RKO (cell line): ENCODE results near the gene EXD3.
"Not testable (repeated sequence)": the region's sequence is repeated elsewhere in the genome, so short reads cannot be mapped to it uniquely, and the experiment has no call there.

ENCODE experiments used
- DNase-seq: peaks from one replicate; pipeline ENCODE4 v3.0.0-alpha.2; 2016; ENCODE audit warnings: low spot score

The EXD3 gene

GRCh38 chr9:137393176-137394150 is 29.5 kb downstream of the EXD3 start:
- no peak for DNase-seq

DNA sequence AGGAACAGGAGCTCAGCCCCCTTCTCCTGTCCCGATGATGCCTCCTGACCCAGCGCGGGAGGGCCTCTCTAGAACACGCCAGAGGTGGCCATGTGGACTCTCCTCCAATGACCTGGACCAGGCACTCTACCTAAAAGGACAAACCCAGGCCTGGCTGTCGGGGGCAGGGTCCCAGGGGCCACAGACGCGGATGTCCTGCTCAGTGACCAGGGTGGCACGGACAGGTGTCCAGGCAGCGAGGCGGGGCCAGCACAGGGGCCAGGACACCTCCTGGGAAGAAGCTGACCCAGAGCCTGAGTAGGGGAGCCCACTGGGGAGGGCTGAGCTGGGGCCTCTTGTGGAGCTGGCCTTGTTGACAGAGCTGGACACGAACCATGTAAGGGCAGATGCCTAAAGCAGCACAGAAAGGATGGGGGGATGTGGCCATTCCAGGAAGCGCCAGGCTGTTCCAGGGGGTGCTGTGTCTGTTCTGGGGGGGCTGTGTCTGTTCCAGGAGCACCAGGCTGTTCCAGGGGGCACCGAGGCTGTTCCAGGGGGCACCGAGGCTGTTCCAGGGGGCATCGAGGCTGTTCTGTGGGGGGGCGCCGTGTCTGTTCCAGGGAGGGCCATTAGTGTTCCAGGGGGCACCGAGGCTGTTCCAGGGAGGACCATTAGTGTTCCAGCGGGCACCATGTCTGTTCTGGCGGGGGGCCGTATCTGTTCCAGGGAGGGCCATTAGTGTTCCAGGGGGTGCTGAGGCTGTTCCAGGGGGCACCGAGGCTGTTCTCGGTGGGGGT is 30.5 kb downstream of the EXD3 start:
- no peak for DNase-seq

DNA sequence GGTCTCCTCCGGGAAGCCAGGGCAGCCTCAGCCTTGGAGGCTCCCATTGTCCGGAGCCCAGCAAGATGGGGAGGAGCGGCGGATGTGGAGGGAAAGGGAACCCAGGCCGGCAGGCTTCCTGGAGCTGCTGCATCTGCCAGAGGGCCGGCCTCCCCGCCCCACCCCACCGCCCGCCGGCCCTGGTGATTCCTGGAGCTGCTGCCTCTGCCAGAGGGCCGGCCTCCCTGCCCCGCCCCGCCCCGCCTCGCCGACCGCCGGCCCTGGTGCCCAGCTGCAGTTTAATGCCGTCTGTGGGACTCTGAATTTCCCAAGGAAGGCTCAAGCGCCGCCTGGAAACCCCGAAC is 31.6 kb downstream of the EXD3 start:
- no peak for DNase-seq

GRCh38 chr9:137390553-137391410 is 32.2 kb downstream of the EXD3 start:
- no peak for DNase-seq

DNA sequence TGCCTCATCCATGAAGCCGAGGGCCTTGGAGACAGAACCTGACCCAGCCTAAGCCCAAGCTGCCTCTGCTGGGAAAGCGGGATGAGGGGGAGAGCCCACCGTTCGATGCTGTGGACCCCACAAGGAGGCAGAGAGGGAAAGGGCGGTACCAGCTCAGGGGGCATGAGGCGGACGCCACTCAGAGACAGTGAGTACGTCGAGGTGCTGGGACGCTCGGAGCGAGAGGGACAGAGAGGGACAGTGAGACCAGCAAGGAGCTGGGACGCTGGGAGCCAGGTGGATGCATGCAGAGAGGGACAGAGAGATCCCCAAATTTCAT is 33.6 kb downstream of the EXD3 start:
- DNase-seq = no peak

GRCh38 chr9:137388589-137389427 is 34.2 kb downstream of the EXD3 start:
- DNase-seq = no peak

DNA sequence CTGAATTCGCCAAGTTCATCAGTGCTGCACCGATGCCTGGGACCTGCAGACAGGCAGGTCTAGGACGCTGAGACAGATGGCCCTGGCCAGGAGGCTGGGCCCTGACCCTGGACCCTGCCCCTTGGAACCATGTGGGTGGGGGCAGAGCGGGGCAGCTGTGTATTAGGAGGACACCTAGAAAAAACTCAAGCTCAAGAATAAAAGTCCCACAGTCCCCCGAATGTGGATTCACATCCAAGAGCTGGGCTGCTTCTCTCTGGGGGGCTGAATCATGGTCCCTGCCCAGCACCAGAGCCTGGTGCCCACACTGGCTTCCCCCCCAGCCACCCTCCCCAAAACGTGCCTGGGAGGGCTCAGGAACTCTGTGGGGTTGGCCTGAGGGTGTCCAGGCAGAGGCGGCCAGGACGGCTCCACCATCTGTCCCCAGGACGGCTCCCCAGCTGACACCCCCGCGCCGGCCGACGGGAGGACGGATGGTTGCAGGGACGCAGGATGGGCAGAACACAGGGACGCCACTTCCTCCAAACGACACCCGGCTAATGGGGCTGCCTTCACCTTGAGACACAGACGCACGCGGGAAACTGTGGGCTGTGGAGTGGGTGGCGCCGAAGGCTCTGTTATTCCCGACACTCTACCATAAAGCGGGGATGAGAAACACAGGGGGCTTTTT is 34.9 kb downstream of the EXD3 start:
- no peak for DNase-seq

DNA sequence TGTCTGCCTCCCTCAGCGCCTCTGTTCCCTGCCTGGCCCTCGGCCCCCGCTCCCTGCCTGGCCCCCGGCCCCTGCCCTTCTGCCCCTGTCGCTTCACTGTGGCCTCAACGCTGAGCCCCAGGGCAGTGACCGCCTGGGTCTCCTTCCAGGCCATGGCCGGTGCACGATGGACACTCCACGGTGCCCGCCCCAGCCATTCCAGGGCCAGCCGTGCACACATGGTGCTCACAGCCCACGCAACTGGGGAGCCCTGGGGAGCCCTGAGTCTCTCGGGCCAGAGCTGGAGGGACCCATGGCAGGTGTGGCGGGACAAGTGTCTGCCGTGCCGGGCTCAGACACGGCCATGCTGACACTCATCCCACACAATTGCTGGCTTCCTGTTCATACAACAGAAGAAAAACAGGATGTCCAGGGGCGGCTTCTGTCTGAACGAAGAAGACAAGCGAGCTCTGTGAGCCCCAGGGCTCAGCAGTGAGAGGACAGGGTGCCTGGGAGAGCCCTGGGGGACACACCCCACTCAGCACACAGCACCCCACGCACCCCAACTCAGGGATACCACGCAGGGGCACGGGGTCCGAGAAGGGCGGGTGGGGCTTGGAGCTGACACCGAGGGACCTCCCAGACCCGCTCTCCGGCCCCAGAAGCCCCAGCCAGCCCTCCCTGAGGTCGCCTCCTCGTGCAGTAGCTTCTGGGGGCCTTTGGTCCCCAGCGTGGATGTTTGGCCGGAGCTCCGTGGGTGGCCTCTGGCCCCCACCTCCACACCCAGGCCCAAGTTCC is 35.7 kb downstream of the EXD3 start:
- DNase-seq = no peak

GRCh38 chr9:137386507-137387113 is 36.4 kb downstream of the EXD3 start:
- DNase-seq = not testable (repeated sequence)

GRCh38 chr9:137385061-137385655 is 37.8 kb downstream of the EXD3 start:
- no peak for DNase-seq

DNA sequence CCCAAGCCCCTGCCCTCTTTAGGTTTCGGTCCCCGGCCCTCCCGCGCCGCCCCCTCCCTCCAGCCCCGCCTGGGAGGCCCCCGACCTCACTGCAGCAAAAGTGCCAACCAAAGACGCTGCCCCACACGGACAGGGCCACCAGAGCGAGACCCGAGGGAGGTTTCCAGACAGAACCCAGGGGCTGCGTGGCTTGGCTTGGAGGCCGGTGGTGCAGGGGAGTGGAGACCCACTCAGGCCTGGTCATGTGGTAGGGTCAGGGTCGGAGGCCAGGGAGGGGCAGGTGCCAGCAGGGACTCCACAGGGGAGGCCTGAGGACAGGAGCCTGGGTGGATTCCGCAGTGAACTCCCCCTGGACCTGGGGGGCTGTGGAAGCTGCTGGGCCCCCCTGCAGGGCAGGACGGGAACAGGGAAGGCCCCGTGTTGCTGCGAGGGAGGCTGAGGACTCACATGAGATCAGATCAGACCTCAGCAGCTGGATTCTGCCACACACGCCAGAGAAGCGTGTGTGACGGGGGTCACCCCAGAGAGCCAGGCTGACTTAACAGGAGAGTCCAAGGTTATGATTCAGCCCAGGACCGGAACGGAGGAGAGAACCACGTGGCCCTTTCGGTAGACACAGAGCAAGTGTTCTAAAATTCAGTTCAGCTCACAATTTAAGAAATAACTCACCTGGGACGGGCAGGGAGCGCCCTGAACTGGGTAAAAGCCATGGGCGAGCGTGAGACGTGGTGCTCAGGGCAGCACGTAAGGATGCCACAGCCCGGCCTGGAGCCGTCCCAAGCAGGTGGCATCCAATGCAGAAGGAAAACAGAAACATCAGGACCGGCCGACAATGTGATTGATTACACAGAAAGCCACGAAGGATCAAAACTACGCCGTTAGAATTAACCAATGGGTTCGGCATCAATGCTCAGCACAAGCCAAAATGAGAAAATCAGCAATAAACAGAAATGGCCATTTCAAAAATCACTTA is 38.9 kb downstream of the EXD3 start:
- no peak for DNase-seq

GRCh38 chr9:137383081-137383783 is 39.7 kb downstream of the EXD3 start:
- no peak for DNase-seq

DNA sequence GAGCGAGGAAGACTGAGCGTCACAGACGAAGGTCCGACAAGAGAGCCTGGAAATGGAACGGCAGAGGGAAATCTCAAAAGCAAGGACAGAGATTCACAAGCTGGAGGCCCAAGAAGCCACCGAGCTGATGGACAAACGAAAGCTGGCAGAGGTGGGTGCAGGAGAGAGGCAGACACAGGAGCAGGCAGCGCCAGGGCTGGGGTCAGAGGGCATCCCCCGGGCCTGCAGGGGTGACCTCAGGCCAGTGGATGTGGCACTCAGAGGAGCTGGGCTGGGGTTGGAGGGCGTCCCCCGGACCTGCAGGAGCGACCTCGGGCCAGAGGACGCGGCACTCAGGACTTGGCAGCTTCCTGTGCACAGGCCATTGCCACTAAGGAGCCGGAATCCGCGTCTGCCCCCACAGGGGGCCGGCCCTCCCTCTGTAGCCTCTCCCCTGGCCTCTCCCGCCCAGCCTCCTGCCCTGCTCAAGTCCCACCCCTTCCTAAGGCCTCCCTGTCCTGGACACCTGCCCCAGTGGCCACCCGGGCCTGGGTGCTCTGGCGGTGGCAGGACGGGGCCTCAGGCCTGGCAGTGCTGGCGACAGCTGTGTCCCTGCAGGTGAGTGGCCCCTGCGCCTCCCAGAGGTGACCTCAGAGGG is 40.4 kb downstream of the EXD3 start:
- no peak for DNase-seq

- no peak for DNase-seq
These were observed 41.2 kb downstream of the EXD3 start for GRCh38 chr9:137381501-137382443.

DNA sequence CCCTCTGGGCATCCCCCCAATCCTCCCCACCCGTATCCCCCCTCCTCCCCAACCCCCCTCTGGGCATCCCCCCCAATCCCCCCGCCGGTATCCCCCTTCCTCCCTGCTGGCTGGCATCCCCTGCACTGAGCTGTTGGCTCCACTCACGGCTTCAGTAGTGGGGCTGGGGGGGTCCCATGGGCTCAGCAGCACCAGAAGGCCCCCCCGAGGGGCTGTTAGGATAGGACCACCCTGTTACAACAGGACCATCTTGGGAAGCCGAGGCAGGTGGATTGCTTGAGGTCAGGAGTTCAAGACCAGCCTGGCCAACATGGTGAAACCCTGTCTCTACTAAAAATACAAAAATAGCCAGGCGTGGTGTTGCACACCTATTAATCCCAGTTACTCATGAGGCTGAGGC is 42.4 kb downstream of the EXD3 start:
- no peak for DNase-seq

DNA sequence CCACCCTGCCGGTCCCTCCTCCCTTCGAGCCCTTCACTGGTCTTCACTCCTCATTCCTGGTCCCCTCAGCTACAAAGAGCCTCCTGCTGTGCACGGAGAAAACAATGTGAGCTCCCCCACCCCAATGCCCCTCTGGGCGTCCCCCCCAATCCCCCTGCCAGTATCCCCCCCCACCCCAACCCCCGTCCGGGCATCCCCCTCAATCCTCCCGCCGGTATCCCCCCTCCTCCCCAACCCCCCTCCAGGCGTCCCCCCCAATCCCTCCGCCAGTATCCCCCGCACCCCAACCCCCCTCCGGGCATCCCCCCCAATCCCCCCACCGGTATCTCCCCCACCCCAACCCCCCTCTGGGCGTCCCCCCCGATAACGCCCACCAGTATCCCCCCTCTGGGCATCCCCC is 42.8 kb downstream of the EXD3 start:
- no peak for DNase-seq
